Stimulated activated CD8-positive, alpha-beta memory T cell treated with anti-CD3 and anti-CD28 coated beads, Interleukin-15, amount 100 ng/mL, for 48 hours (primary cell): ENCODE data around the gene RSRC1.
"Not testable (repeated sequence)": the region's sequence is repeated elsewhere in the genome, so short reads cannot be mapped to it uniquely, and the experiment has no call there.

ENCODE experiments used
- DNase-seq, 2 donors: peaks; one replicate each; pipeline ENCODE4 v3.0.0-alpha.2; 2020; ENCODE audit warnings: low read depth in 2 of 2

RSRC1 gene

GRCh38 chr3:158528076-158528674 is 418.3 kb downstream of the RSRC1 start:
- no peak for DNase-seq

- DNase-seq, result no peak
Measured at GRCh38 chr3:158531334-158531733, 421.4 kb downstream of the RSRC1 start.

- DNase-seq, result no peak
Measured at GRCh38 chr3:158532099-158532734, 422.3 kb downstream of the RSRC1 start.

- no peak for DNase-seq
Measured at GRCh38 chr3:158535918-158536317, 426.0 kb downstream of the RSRC1 start.

GRCh38 chr3:158539414-158540014 is 429.6 kb downstream of the RSRC1 start:
- peak in 1 of 2 donors; percentile 5 for DNase-seq

- DNase-seq, result no peak
Measured at GRCh38 chr3:158540066-158540465, 430.2 kb downstream of the RSRC1 start.

GRCh38 chr3:158548691-158549090 is 438.8 kb downstream of the RSRC1 start:
- no peak for DNase-seq

- DNase-seq, result not testable (repeated sequence)
Measured at GRCh38 chr3:158549938-158550337, 440.0 kb downstream of the RSRC1 start.

- DNase-seq, result no peak
Measured at GRCh38 chr3:158552124-158552523, 442.2 kb downstream of the RSRC1 start.

- DNase-seq, result no peak
Measured at GRCh38 chr3:158559504-158559903, 449.6 kb downstream of the RSRC1 start.

- DNase-seq, result no peak
Measured at GRCh38 chr3:158560979-158561378, 451.1 kb downstream of the RSRC1 start.

- DNase-seq, result no peak
Measured at GRCh38 chr3:158562674-158563073, 452.8 kb downstream of the RSRC1 start.

- DNase-seq, result no peak
Measured at GRCh38 chr3:158563076-158563475, 453.2 kb downstream of the RSRC1 start.

- DNase-seq, result no peak
Measured at GRCh38 chr3:158565076-158565475, 455.2 kb downstream of the RSRC1 start.

GRCh38 chr3:158568784-158569183 is 458.9 kb downstream of the RSRC1 start:
- DNase-seq, result no peak

GRCh38 chr3:158569794-158570193 is 459.9 kb downstream of the RSRC1 start:
- no peak for DNase-seq

- DNase-seq, result peak; percentile 72 to 79
Measured at GRCh38 chr3:158570999-158571702, 461.3 kb downstream of the RSRC1 start, which contains the start of gene MLF1. TSS of gene MLF1 (plus strand) at chr3:158571194. CDS start at chr3:158571301, 107 bp downstream.

- no peak for DNase-seq
Measured at GRCh38 chr3:158571969-158572765, 462.3 kb downstream of the RSRC1 start.

- DNase-seq, result no peak
Measured at GRCh38 chr3:158572766-158573060, 462.8 kb downstream of the RSRC1 start.

GRCh38 chr3:158573714-158574113 is 463.8 kb downstream of the RSRC1 start:
- no peak for DNase-seq

- DNase-seq, result no peak
Measured at GRCh38 chr3:158574646-158575045, 464.8 kb downstream of the RSRC1 start.

- DNase-seq, result no peak
Measured at GRCh38 chr3:158590223-158590622, 480.3 kb downstream of the RSRC1 start.
